Measurements from ENCODE around the gene FBXO2.

- TF ChIP-seq, protein P1, sequence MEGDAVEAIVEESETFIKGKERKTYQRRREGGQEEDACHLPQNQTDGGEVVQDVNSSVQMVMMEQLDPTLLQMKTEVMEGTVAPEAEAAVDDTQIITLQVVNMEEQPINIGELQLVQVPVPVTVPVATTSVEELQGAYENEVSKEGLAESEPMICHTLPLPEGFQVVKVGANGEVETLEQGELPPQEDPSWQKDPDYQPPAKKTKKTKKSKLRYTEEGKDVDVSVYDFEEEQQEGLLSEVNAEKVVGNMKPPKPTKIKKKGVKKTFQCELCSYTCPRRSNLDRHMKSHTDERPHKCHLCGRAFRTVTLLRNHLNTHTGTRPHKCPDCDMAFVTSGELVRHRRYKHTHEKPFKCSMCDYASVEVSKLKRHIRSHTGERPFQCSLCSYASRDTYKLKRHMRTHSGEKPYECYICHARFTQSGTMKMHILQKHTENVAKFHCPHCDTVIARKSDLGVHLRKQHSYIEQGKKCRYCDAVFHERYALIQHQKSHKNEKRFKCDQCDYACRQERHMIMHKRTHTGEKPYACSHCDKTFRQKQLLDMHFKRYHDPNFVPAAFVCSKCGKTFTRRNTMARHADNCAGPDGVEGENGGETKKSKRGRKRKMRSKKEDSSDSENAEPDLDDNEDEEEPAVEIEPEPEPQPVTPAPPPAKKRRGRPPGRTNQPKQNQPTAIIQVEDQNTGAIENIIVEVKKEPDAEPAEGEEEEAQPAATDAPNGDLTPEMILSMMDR (IDR thresholded peaks at IDR 0.05): no peak
- TF ChIP-seq EZH2phosphoT487 (IDR thresholded peaks at IDR 0.05): no peak
- TF ChIP-seq EZH2 (IDR thresholded peaks at IDR 0.05): no peak
Observed at GRCh38 chr1:11629184-11630016, 24.8 kb downstream of the FBXO2 start.

All from neural progenitor cell (in vitro differentiated cells).